ENCODE results near the gene ENPP7. TPM values are rescaled to one million over a fixed set of nuclear protein-coding genes. Genes with fewer than 3 reads are reported as not detected.

Gene ENPP7
- total and polyA plus RNA-seq, 2 donors (not counting 3 experiments of a cell fraction or from before 2014, with no cell fraction given) = not detected

DNA sequence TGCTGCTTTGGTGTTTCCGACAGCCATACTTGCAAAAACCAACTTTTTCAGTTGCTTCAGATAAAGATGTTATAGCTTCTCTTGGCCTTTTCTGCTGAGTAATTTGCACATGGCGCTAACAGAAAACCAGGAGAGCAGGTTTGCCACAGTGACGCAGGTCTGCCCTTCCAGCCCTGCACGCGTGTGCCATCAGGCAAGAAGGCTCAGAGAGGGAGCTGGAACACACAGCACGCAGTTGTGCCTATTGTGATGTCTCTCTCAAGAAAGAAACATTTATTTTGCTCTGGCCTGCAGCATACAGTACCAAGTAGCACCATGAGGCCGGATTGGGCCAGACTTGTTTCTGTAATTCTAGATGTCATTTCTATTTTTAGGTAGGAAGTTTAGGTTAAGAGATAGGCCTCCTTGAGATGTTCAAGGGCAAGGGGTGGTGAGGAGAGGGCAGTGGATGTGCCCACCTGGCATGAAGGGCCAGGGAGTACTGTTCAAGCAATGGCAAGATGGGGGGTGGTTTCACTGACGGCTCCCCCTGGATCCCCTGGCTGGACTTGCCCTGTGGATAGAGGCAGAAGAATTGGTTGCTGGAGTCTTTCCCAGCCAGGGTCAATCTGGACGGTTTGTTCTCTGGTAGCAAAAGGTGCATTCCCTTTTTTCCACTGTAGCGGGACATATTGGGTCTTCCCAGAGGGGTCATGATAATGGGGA, 49.1 kb downstream of the ENPP7 start:
- no TSS peak for BruUV-seq (replicated peaks)
- DNase-seq (ENCODE audit: low read depth, low spot score) (no peak), FAIRE-seq (no peak)
- no peaks in the 10 kb centered on the region for H3K79me2 ChIP-seq (ENCODE audit: control insufficient read depth, insufficient read depth, low read length)
- POLR2A ChIA-PET = no interaction called here
- H3K9me3 ChIP-seq (replicated peaks; ENCODE audit: control insufficient read depth, insufficient read depth, low read length) = no peaks in the 10 kb centered on the region
- H3K4me2 ChIP-seq (ENCODE audit: insufficient read depth, low read length) = no peak overlapping the region
- H3K9me1 ChIP-seq (replicated peaks; ENCODE audit: control insufficient read depth, extremely low read depth, insufficient read depth, low read length) = no peaks in the 10 kb centered on the region
- peaks cover 2 to 7% of the 10 kb centered on the region in 2 experiments for H3K27me3 ChIP-seq (ENCODE audit: control insufficient read depth in 2 of 2, insufficient read depth in 2 of 2, low read length in 2 of 2)
- peaks cover 20% of the 10 kb centered on the region for H3K4me1 ChIP-seq (ENCODE audit: control insufficient read depth, extremely low read depth, insufficient read depth, low read length)
- H3K4me3 ChIP-seq (replicated peaks in 1 of 3; ENCODE audit: insufficient read depth in 1 of 3, low read depth in 1 of 3, low read length in 3 of 3) = no peak overlapping the region
- H3K9ac ChIP-seq (replicated peaks; ENCODE audit: extremely low read depth, insufficient read depth, low read length) = no peak overlapping the region
- no peak for TF ChIP-seq JUN (IDR thresholded peaks at IDR 0.05; ENCODE audit: borderline replicate concordance, insufficient read depth, insufficient read length, low read depth)
- no peak for TF ChIP-seq EZH2 (IDR thresholded peaks at IDR 0.05; ENCODE audit: borderline replicate concordance, low read depth, low read length, severe bottlenecking)
- TF ChIP-seq, protein P1, sequence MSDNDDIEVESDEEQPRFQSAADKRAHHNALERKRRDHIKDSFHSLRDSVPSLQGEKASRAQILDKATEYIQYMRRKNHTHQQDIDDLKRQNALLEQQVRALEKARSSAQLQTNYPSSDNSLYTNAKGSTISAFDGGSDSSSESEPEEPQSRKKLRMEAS (IDR thresholded peaks at IDR 0.05; ENCODE audit: insufficient read depth, insufficient read length) = no peak
- no peak for TF ChIP-seq FOS (IDR thresholded peaks at IDR 0.05; ENCODE audit: borderline replicate concordance, insufficient read depth, low read length)
- TF ChIP-seq GATA2 (IDR thresholded peaks at IDR 0.05; ENCODE audit: insufficient read depth, insufficient read length, low read depth, low read length) = no peak
- TF ChIP-seq, protein P2, sequence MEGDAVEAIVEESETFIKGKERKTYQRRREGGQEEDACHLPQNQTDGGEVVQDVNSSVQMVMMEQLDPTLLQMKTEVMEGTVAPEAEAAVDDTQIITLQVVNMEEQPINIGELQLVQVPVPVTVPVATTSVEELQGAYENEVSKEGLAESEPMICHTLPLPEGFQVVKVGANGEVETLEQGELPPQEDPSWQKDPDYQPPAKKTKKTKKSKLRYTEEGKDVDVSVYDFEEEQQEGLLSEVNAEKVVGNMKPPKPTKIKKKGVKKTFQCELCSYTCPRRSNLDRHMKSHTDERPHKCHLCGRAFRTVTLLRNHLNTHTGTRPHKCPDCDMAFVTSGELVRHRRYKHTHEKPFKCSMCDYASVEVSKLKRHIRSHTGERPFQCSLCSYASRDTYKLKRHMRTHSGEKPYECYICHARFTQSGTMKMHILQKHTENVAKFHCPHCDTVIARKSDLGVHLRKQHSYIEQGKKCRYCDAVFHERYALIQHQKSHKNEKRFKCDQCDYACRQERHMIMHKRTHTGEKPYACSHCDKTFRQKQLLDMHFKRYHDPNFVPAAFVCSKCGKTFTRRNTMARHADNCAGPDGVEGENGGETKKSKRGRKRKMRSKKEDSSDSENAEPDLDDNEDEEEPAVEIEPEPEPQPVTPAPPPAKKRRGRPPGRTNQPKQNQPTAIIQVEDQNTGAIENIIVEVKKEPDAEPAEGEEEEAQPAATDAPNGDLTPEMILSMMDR (IDR thresholded peaks at IDR 0.05; ENCODE audit: extremely low read depth in 1 of 2, insufficient read depth in 1 of 2, low read depth in 1 of 2, low read length in 2 of 2) = no peak
- no peak for TF ChIP-seq POLR2A (IDR thresholded peaks at IDR 0.05; ENCODE audit: low read depth, low read length)
- no peak for TF ChIP-seq POLR2AphosphoS5 (IDR thresholded peaks at IDR 0.05; ENCODE audit: insufficient read depth, low read depth, low read length)
- TF ChIP-seq MYC (IDR thresholded peaks at IDR 0.05; ENCODE audit: low read depth, low read length) = no peak
- no peak overlapping the region for H3K27ac ChIP-seq (ENCODE audit: insufficient read depth, low read depth, low read length)
- peaks cover 0 to 9% of the 10 kb centered on the region in 2 experiments for H3K36me3 ChIP-seq (ENCODE audit: control insufficient read depth in 2 of 2, extremely low read depth in 1 of 2, insufficient read depth in 2 of 2, low read length in 2 of 2)
- intact Hi-C loops (cut with micrococcal nuclease) (no loop called here), dilution Hi-C loops (cut with MboI; ENCODE audit: extremely low pct_ligation_motif_present, low sequenced_read_pairs) (no loop called here)
- H4K20me1 ChIP-seq (replicated peaks; ENCODE audit: control insufficient read depth, extremely low read depth, insufficient read depth, low read length) = no peaks in the 10 kb centered on the region
- CTCF ChIA-PET = interaction anchor here (1.8 to 2.0 kb wide), 4 partner anchors 10 to 38 kb away, joined by 5 to 9 read pairs (median 6); no protein-coding TSS in a partner anchor
- H2AFZ ChIP-seq (ENCODE audit: low read depth, low read length) = no peak overlapping the region

All from endothelial cell of umbilical vein (primary cell).